DOHH2 (cell line): ENCODE measurements around the gene SLA2.

ENCODE experiments used
- H3F3A ChIP-seq: fragments of 200-600 bp; sonication (generic), shearing (Covaris generic); 2 replicates; pipeline ENCODE4 v1.6.0; 2016; ENCODE audit warnings: antibody characterized with exemption, mild to moderate bottlenecking; ENCODE audit not compliant: control insufficient read depth, insufficient read depth
- H3K27ac ChIP-seq: fragments of 200-600 bp; sonication (generic); 2 replicates; pipeline ENCODE4 v1.5.1; 2014; ENCODE audit warnings: low read depth, mild to moderate bottlenecking, low read length, moderate library complexity
- H3K27me3 ChIP-seq: fragments of 200-600 bp; sonication (generic); 2 replicates; pipeline ENCODE4 v1.6.1; 2014; ENCODE audit warnings: mild to moderate bottlenecking, low read length, mixed read lengths; ENCODE audit not compliant: control insufficient read depth
- H3K36me3 ChIP-seq: fragments of 200-600 bp; sonication (generic); 2 replicates; pipeline ENCODE4 v1.6.1; 2014; ENCODE audit warnings: mild to moderate bottlenecking, low read length, moderate library complexity, mixed read lengths; ENCODE audit not compliant: control insufficient read depth
- H3K4me1 ChIP-seq: fragments of 200-600 bp; sonication (generic); 2 replicates; pipeline ENCODE4 v1.6.1; 2014; ENCODE audit warnings: mild to moderate bottlenecking, low read length, mixed read lengths; ENCODE audit not compliant: control insufficient read depth
- H3K4me2 ChIP-seq: fragments of 200-600 bp; sonication (generic); 2 replicates; pipeline ENCODE4 v1.6.0; 2014; ENCODE audit warnings: mild to moderate bottlenecking, low read length, moderate library complexity
- H3K4me3 ChIP-seq: fragments of 200-600 bp; sonication (generic); 2 replicates; pipeline ENCODE4 v1.5.1; 2014; ENCODE audit warnings: mild to moderate bottlenecking, low read length, mixed read lengths
- H3K79me2 ChIP-seq: fragments of 200-600 bp; sonication (generic); 2 replicates; pipeline ENCODE4 v1.6.1; 2014; ENCODE audit warnings: mild to moderate bottlenecking, low read length, mixed read lengths; ENCODE audit not compliant: control insufficient read depth
- H3K9me2 ChIP-seq: fragments of 200-600 bp; sonication (generic); replicated peaks from 2 replicates; pipeline ENCODE4 v1.6.1; 2014; ENCODE audit warnings: mild to moderate bottlenecking, low read length, mixed read lengths; ENCODE audit not compliant: control insufficient read depth
- H3K9me3 ChIP-seq: fragments of 200-600 bp; sonication (generic); 2 replicates; pipeline ENCODE4 v1.6.1; 2014; ENCODE audit warnings: antibody characterized with exemption, low read length, mixed read lengths; ENCODE audit not compliant: control insufficient read depth, insufficient read depth
- H4K20me1 ChIP-seq: fragments of 200-600 bp; sonication (generic); 2 replicates; pipeline ENCODE4 v1.6.0; 2014; ENCODE audit warnings: low read depth, mild to moderate bottlenecking, antibody characterized with exemption, low read length, moderate library complexity; ENCODE audit not compliant: control insufficient read depth, insufficient read depth
- EZH2phosphoT487 ChIP-seq: fragments of 200-600 bp; sonication (generic); IDR thresholded peaks from 2 replicates; pipeline ENCODE4 v1.6.1; 2017; ENCODE audit warnings: borderline replicate concordance, mild to moderate bottlenecking, antibody characterized with exemption, low read length, moderate library complexity, mixed read lengths
- TF ChIP-seq, protein P1 (sequence below): fragments of 200-600 bp; sonication (generic); IDR thresholded peaks from one replicate; pipeline ENCODE4 v1.5.1; 2014; ENCODE audit warnings: antibody characterized with exemption, mild to moderate bottlenecking, low read depth, low read length; ENCODE audit not compliant: poor library complexity, severe bottlenecking

Gene SLA2

GRCh38 chr20:36624944-36625324 is 21.1 kb downstream of the SLA2 start:
- H4K20me1 ChIP-seq = no peaks in the 10 kb centered on the region
- H3K36me3 ChIP-seq = no peaks in the 10 kb centered on the region
- H3K27me3 ChIP-seq = no peaks in the 10 kb centered on the region
- no peaks in the 10 kb centered on the region for H3K79me2 ChIP-seq
- no peak overlapping the region for H3K4me2 ChIP-seq
- no peak overlapping the region for H3K27ac ChIP-seq
- H3K4me3 ChIP-seq = no peak overlapping the region
- H3K9me2 ChIP-seq = no peaks in the 10 kb centered on the region
- no peaks in the 10 kb centered on the region for H3F3A ChIP-seq
- H3K9me3 ChIP-seq = no peaks in the 10 kb centered on the region
- peaks cover 6% of the 10 kb centered on the region for H3K4me1 ChIP-seq
- TF ChIP-seq EZH2phosphoT487 = no peak
- TF ChIP-seq, protein P1, sequence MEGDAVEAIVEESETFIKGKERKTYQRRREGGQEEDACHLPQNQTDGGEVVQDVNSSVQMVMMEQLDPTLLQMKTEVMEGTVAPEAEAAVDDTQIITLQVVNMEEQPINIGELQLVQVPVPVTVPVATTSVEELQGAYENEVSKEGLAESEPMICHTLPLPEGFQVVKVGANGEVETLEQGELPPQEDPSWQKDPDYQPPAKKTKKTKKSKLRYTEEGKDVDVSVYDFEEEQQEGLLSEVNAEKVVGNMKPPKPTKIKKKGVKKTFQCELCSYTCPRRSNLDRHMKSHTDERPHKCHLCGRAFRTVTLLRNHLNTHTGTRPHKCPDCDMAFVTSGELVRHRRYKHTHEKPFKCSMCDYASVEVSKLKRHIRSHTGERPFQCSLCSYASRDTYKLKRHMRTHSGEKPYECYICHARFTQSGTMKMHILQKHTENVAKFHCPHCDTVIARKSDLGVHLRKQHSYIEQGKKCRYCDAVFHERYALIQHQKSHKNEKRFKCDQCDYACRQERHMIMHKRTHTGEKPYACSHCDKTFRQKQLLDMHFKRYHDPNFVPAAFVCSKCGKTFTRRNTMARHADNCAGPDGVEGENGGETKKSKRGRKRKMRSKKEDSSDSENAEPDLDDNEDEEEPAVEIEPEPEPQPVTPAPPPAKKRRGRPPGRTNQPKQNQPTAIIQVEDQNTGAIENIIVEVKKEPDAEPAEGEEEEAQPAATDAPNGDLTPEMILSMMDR = no peak

- H3K27me3 ChIP-seq = no peaks in the 10 kb centered on the region
- no peaks in the 10 kb centered on the region for H3K79me2 ChIP-seq
- no peak overlapping the region for H3K4me3 ChIP-seq
- TF ChIP-seq, protein P1 = no peak
- TF ChIP-seq EZH2phosphoT487 = no peak
- H3K36me3 ChIP-seq = no peaks in the 10 kb centered on the region
- no peaks in the 10 kb centered on the region for H3K9me2 ChIP-seq
- no peak overlapping the region for H3K4me2 ChIP-seq
- no peaks in the 10 kb centered on the region for H4K20me1 ChIP-seq
- H3F3A ChIP-seq = no peaks in the 10 kb centered on the region
- H3K27ac ChIP-seq = no peak overlapping the region
- H3K4me1 ChIP-seq = no peaks in the 10 kb centered on the region
- no peaks in the 10 kb centered on the region for H3K9me3 ChIP-seq
Observed at GRCh38 chr20:36624068-36624943, 21.7 kb downstream of the SLA2 start.

GRCh38 chr20:36623444-36623843 is 22.6 kb downstream of the SLA2 start:
- TF ChIP-seq, protein P1 = no peak
- TF ChIP-seq EZH2phosphoT487 = no peak
- no peaks in the 10 kb centered on the region for H3K79me2 ChIP-seq
- H3K27ac ChIP-seq = no peak overlapping the region
- H3K27me3 ChIP-seq = no peaks in the 10 kb centered on the region
- H4K20me1 ChIP-seq = no peaks in the 10 kb centered on the region
- no peaks in the 10 kb centered on the region for H3K4me1 ChIP-seq
- H3K9me2 ChIP-seq = no peaks in the 10 kb centered on the region
- H3K4me2 ChIP-seq = no peak overlapping the region
- H3K4me3 ChIP-seq = no peak overlapping the region
- no peaks in the 10 kb centered on the region for H3K9me3 ChIP-seq
- H3F3A ChIP-seq = no peaks in the 10 kb centered on the region
- H3K36me3 ChIP-seq = no peaks in the 10 kb centered on the region
